ENCODE measurements around the gene UNK. TPM values are rescaled to one million over a fixed set of nuclear protein-coding genes. Genes with fewer than 3 reads are reported as not detected.
A peak's percentile ranks its signal among the peaks of the same experiment; 100 is the strongest.

The UNK gene
- total RNA-seq, 2 experiments from 2014 or later: 41.5 to 67.6 TPM

DNA sequence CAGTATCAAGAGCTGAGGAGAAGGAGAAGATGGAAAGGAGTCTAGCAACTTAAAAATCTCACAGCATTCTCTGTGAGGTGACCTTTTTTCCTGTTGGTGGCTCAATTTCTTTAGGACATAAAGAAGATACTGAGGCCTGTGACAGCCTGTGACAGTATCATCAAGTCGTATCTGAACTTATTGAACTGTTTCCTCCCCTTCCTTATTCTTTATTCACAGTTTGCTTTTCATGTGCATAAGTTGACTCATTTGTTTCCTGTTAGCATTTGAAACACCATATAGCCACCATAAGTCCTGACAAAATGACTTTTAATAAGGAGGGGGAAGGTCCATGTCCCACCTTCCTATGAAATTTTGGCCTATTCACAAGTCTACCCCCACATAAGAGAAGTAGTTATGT is 8.9 kb downstream of the UNK start:
- TF ChIP-seq EZH2phosphoT487 (IDR thresholded peaks at IDR 0.05; ENCODE audit: borderline replicate concordance, low read depth, low read length): no peak
- no peaks in the 10 kb centered on the region for H3K9me2 ChIP-seq (ENCODE audit: insufficient read depth, low read length)
- POLR2A ChIA-PET: interaction anchor here (0.5 to 1.4 kb wide), 3 partner anchors 9 to 59 kb away, joined by 3 to 5 read pairs (median 3); partner anchors contain the start of gene UNK
- H3K4me2 ChIP-seq (ENCODE audit: low read length): no peak overlapping the region
- H3K9me3 ChIP-seq (ENCODE audit: low read length): no peaks in the 10 kb centered on the region
- DNase-seq (ENCODE audit: low spot score): no peak
- intact Hi-C loops (cut with micrococcal nuclease; ENCODE audit: unreplicated experiment): no loop called here
- H3K4me1 ChIP-seq (ENCODE audit: insufficient read depth, low read length, poor library complexity, severe bottlenecking): no peaks in the 10 kb centered on the region
- H2AFZ ChIP-seq (ENCODE audit: low read length): no peak overlapping the region
- H3K27ac ChIP-seq (ENCODE audit: low read depth, low read length, poor library complexity, severe bottlenecking): no peak overlapping the region
- BruUV-seq (replicated peaks): no TSS peak
- H3K4me3 ChIP-seq (ENCODE audit: low read depth, low read length, poor library complexity, severe bottlenecking): no peak overlapping the region
- peaks cover 80% of the 10 kb centered on the region for H3K79me2 ChIP-seq (ENCODE audit: insufficient read depth, low read depth, low read length)
- CTCF ChIA-PET (ENCODE audit: unreplicated experiment): no interaction called here
- 0 out of 2 replicates have a peak, but pooled peaks cover 5% of the 10 kb centered on the region for H4K20me1 ChIP-seq (ENCODE audit: insufficient read depth, low read length)
- H3K36me3 ChIP-seq (ENCODE audit: insufficient read depth, low read length): peaks cover 83% of the 10 kb centered on the region

DNA sequence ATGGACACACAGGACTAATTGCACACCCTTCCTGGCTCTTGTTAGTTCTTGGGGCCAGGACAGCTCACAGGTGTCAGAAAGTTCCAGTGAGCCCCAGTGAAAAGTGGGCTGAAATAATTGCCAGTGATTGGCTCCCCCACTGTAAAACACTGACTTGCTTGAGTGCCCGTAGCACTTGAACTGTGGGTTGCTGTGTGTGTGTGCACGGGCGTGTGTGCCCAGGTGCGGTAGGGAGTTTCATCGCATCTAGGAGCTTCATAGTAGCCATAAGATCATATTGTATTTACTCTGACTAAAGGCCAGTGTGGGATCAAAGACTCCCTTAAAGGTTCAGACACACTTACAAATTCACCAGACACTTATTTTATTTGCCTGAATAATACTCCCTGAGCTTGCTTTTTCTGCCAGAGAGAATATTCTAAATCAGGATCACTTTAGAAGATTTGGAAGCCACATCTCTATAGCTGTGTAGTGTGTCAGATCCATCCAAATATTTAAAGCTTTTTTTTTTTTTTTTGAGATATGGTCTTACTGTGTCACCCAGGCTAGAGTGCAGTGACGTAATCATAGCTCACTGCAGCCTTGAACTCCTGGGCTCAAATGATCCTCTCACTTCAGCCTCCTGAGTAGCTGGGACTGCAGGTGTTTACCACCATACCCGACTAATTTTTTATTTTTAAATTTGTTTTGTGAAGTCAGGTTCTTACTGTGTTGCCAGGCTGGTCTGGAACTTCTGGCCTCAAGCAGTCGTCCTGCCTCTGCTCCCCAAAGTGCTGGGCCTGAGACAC is 11.4 kb downstream of the UNK start:
- Histone ChIP-seq H3K36me3 (ENCODE audit: insufficient read depth, low read length) (peaks cover 89% of the 10 kb centered on the region), H3K4me3 (ENCODE audit: low read depth, low read length, poor library complexity, severe bottlenecking) (no peak overlapping the region), H4K20me1 (ENCODE audit: insufficient read depth, low read length) (0 out of 2 replicates have a peak, but pooled peaks cover 4% of the 10 kb centered on the region), H3K27ac (ENCODE audit: low read depth, low read length, poor library complexity, severe bottlenecking) (no peak overlapping the region), H3K9me2 (ENCODE audit: insufficient read depth, low read length) (no peaks in the 10 kb centered on the region), H3K4me2 (ENCODE audit: low read length) (no peak overlapping the region), H3K4me1 (ENCODE audit: insufficient read depth, low read length, poor library complexity, severe bottlenecking) (no peaks in the 10 kb centered on the region), H3K9me3 (ENCODE audit: low read length) (no peaks in the 10 kb centered on the region), H2AFZ (ENCODE audit: low read length) (no peak overlapping the region), H3K79me2 (ENCODE audit: insufficient read depth, low read depth, low read length) (peaks cover 54% of the 10 kb centered on the region)
- TF ChIP-seq EZH2phosphoT487 (IDR thresholded peaks at IDR 0.05; ENCODE audit: borderline replicate concordance, low read depth, low read length): no peak
- TF ChIP-seq, protein P1, sequence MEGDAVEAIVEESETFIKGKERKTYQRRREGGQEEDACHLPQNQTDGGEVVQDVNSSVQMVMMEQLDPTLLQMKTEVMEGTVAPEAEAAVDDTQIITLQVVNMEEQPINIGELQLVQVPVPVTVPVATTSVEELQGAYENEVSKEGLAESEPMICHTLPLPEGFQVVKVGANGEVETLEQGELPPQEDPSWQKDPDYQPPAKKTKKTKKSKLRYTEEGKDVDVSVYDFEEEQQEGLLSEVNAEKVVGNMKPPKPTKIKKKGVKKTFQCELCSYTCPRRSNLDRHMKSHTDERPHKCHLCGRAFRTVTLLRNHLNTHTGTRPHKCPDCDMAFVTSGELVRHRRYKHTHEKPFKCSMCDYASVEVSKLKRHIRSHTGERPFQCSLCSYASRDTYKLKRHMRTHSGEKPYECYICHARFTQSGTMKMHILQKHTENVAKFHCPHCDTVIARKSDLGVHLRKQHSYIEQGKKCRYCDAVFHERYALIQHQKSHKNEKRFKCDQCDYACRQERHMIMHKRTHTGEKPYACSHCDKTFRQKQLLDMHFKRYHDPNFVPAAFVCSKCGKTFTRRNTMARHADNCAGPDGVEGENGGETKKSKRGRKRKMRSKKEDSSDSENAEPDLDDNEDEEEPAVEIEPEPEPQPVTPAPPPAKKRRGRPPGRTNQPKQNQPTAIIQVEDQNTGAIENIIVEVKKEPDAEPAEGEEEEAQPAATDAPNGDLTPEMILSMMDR (conservative IDR thresholded peaks at IDR 0.05; ENCODE audit: low read length): no peak
- ChIA-PET CTCF (ENCODE audit: unreplicated experiment) (no interaction called here), POLR2A (interaction anchor here (0.8 to 3.9 kb wide), 3 partner anchors 10 to 53 kb away, joined by 3 to 33 read pairs (median 4); partner anchors contain the start of gene UNK)
- intact Hi-C loops (cut with micrococcal nuclease; ENCODE audit: unreplicated experiment): no loop called here
- no peak for DNase-seq (ENCODE audit: low spot score)
- TSS peak; percentile 2 for BruUV-seq (replicated peaks)

DNA sequence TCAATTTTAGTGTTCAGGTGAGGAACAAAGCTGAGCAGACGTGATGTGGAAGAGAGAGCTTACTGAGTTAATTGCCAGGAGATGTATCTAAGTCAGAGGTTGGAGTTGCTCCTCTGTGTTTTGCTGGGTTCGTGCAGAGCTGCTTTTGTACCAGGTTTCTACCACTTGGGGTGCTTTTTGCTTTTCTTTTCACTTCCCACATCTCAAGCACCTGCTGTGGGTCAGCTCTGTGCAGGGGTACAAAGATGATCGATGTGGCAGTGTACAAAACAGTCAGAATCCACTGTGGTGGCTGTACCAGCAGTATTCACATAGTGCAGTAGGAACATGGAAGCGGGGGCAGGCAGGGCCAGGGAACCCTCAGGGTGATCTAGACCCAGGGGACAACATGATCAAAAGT is 14.8 kb downstream of the UNK start:
- no TSS peak for BruUV-seq (replicated peaks)
- intact Hi-C loops (cut with micrococcal nuclease; ENCODE audit: unreplicated experiment): no loop called here
- Histone ChIP-seq H3K36me3 (ENCODE audit: insufficient read depth, low read length) (peaks cover 76% of the 10 kb centered on the region), H3K4me2 (ENCODE audit: low read length) (no peak overlapping the region), H2AFZ (ENCODE audit: low read length) (no peak overlapping the region), H3K9me3 (ENCODE audit: low read length) (no peaks in the 10 kb centered on the region), H3K27ac (ENCODE audit: low read depth, low read length, poor library complexity, severe bottlenecking) (no peak overlapping the region), H3K9me2 (ENCODE audit: insufficient read depth, low read length) (no peaks in the 10 kb centered on the region), H3K79me2 (ENCODE audit: insufficient read depth, low read depth, low read length) (peaks cover 30% of the 10 kb centered on the region), H3K4me1 (ENCODE audit: insufficient read depth, low read length, poor library complexity, severe bottlenecking) (no peaks in the 10 kb centered on the region), H3K4me3 (ENCODE audit: low read depth, low read length, poor library complexity, severe bottlenecking) (no peak overlapping the region), H4K20me1 (ENCODE audit: insufficient read depth, low read length) (no peaks in the 10 kb centered on the region)
- ChIA-PET CTCF (ENCODE audit: unreplicated experiment) (no interaction called here), POLR2A (no interaction called here)
- no peak for DNase-seq (ENCODE audit: low spot score)
- TF ChIP-seq, protein P1 (conservative IDR thresholded peaks at IDR 0.05; ENCODE audit: low read length): peak; percentile 35; the same call in 1 of the 2 replicates
- no peak for TF ChIP-seq EZH2phosphoT487 (IDR thresholded peaks at IDR 0.05; ENCODE audit: borderline replicate concordance, low read depth, low read length)

Measured in OCI-LY7 (cell line).